A549 (cell line): Measurements from ENCODE around the gene PAPLN. TPM values are rescaled to one million over a fixed set of nuclear protein-coding genes. Genes with fewer than 3 reads are reported as not detected.

Experiments used
- ATAC-seq, 2 experiments: fragments of 200-7000 bp in 1 of 2; fragments of >200 bp in 1 of 2; cut with Nextera tagmentation in 1 of 2; cut with Tn5 transposase in 1 of 2; 3 replicates each; pipeline versions ENCODE4 v1.8.0 to v1.9.1; 2018 to 2020; ENCODE audit warnings: mild to moderate bottlenecking in 1 of 2, moderate library complexity in 1 of 2
- CTCF ChIA-PET: fragments of 300-600 bp; sonication (Branson Sonifier 250); formaldehyde crosslinking; extraction: SDS; loops from one replicate; lab custom pipeline; 2021; ENCODE audit warnings: antibody characterized with exemption, inconsistent platforms; lab: Yijun Ruan, JAX
- POLR2A ChIA-PET: fragments of 350-600 bp; formaldehyde crosslinking; extraction: SDS; loops from one replicate; lab custom pipeline; 2021; ENCODE audit warnings: antibody characterized with exemption, inconsistent platforms; lab: Yijun Ruan, JAX
- DNase-seq, 2 experiments: peaks; one replicate each; pipeline versions ENCODE4 v3.0.0 to v3.0.0-alpha.2; 2011 to 2016; ENCODE audit warnings: low read depth in 1 of 2, low spot score in 1 of 2
- FAIRE-seq: peaks from 2 replicates; lab custom pipeline; 2011; peaks lifted over from hg19 to GRCh38; lab: Jason Lieb, UNC
- H3K27ac ChIP-seq, 2 experiments: fragments of >200 bp; sonication (Bioruptor Twin); formaldehyde crosslinking; 3 replicates each; pipeline ENCODE4 v1.5.1; 2016 to 2017
- H3K4me1 ChIP-seq: fragments of >200 bp; sonication (Bioruptor Twin); formaldehyde crosslinking; 3 replicates; pipeline ENCODE4 v1.6.1; 2016
- H3K4me2 ChIP-seq: fragments of >200 bp; sonication (Bioruptor Twin); formaldehyde crosslinking; 3 replicates; pipeline ENCODE4 v1.6.1; 2016
- H3K4me3 ChIP-seq: fragments of >200 bp; sonication (Bioruptor Twin); formaldehyde crosslinking; 3 replicates; pipeline ENCODE4 v1.5.1; 2016
- H3K9me3 ChIP-seq: fragments of >200 bp; sonication (Bioruptor Twin); formaldehyde crosslinking; 3 replicates; pipeline ENCODE4 v1.6.1; 2016
- BHLHE40 ChIP-seq: IDR thresholded peaks from 2 replicates; pipeline ENCODE4 v1.6.1; 2012; ENCODE audit warnings: low read depth, low read length, inconsistent platforms
- CBX2 ChIP-seq: fragments of 200-600 bp; sonication (generic); IDR thresholded peaks from 2 replicates; pipeline ENCODE4 v1.6.1; 2016; ENCODE audit warnings: low read depth, mild to moderate bottlenecking, borderline replicate concordance
- CBX8 ChIP-seq: fragments of 200-600 bp; sonication (generic); IDR thresholded peaks from 2 replicates; pipeline ENCODE4 v1.6.1; 2016
- CEBPB ChIP-seq, 2 experiments: fragments of >200 bp in 1 of 2; sonication (Bioruptor Twin) in 1 of 2; formaldehyde crosslinking in 1 of 2; IDR thresholded peaks; 2 replicates each; pipeline ENCODE4 v1.6.1; 2012 to 2016
- CHD4 ChIP-seq: fragments of 200-600 bp; sonication (generic); IDR thresholded peaks from 2 replicates; pipeline ENCODE4 v1.6.1; 2016; ENCODE audit warnings: antibody characterized with exemption, mild to moderate bottlenecking, borderline replicate concordance
- FOSB ChIP-seq: fragments of 250-450 bp; sonication (Bioruptor Pico); IDR thresholded peaks from 2 replicates; pipeline ENCODE4 v1.5.0; 2020; ENCODE audit warnings: mild to moderate bottlenecking, moderate library complexity
- JUN ChIP-seq, 2 experiments: fragments of >200 bp; sonication (Bioruptor Twin); formaldehyde crosslinking; IDR thresholded peaks; 2 replicates in 1 of 2; 3 replicates in 1 of 2; pipeline ENCODE4 v1.6.1; 2016 to 2017
- JUNB ChIP-seq: fragments of >200 bp; sonication (Bioruptor Twin); formaldehyde crosslinking; IDR thresholded peaks from 2 replicates; pipeline ENCODE4 v1.6.1; 2016
- MYC ChIP-seq: IDR thresholded peaks from 2 replicates; pipeline ENCODE4 v1.6.1; 2012; ENCODE audit warnings: mild to moderate bottlenecking, inconsistent platforms, low read length, improper control_type of control experiment, borderline replicate concordance
- NFE2L2 ChIP-seq: fragments of 150-350 bp; conservative IDR thresholded peaks from 2 replicates; pipeline ENCODE4 v1.6.1; 2014; ENCODE audit warnings: low read length
- NPAS2 ChIP-seq: fragments of 250-450 bp; sonication (Bioruptor Pico); IDR thresholded peaks from 2 replicates; pipeline ENCODE4 v1.8.0; 2022; ENCODE audit warnings: mild to moderate bottlenecking, moderate library complexity, borderline replicate concordance
- POLR2A ChIP-seq: IDR thresholded peaks from 2 replicates; pipeline ENCODE4 v1.6.1; 2012; ENCODE audit warnings: mild to moderate bottlenecking, low read length
- RAD21 ChIP-seq, 2 experiments: fragments of >200 bp in 1 of 2; sonication (Bioruptor Twin) in 1 of 2; formaldehyde crosslinking in 1 of 2; IDR thresholded peaks in 1 of 2; conservative IDR thresholded peaks in 1 of 2; 2 replicates in 1 of 2; 3 replicates in 1 of 2; pipeline ENCODE4 v1.6.1; 2012 to 2018; ENCODE audit warnings: inconsistent platforms in 1 of 2
- RCOR1 ChIP-seq: fragments of 150-350 bp; IDR thresholded peaks from 2 replicates; pipeline ENCODE4 v1.6.1; 2014; ENCODE audit warnings: antibody characterized with exemption, low read length, low read depth
- RFX5 ChIP-seq: fragments of 450-650 bp; IDR thresholded peaks from 2 replicates; pipeline ENCODE4 v1.7.1; 2014; ENCODE audit warnings: antibody characterized with exemption, mild to moderate bottlenecking, moderate library complexity
- TFCP2L1 ChIP-seq: fragments of 250-450 bp; sonication (Bioruptor Pico); IDR thresholded peaks from 2 replicates; pipeline ENCODE4 v1.5.0; 2021; ENCODE audit warnings: mild to moderate bottlenecking
- ZNF302 ChIP-seq: fragments of 250-450 bp; sonication (Bioruptor Pico); IDR thresholded peaks from 2 replicates; pipeline ENCODE4 v1.9.0; 2021; ENCODE audit warnings: inconsistent platforms, mild to moderate bottlenecking, moderate library complexity
- WGBS: methylation state at CpG from one replicate; pipeline ENCODE4 v1.1.6; 2017; ENCODE audit errors: missing lambda C conversion rate; 5-methylcytosine and 5-hydroxymethylcytosine counted together
- polyA plus RNA-seq, 4 experiments: library from polyadenylated mRNA; depleted of rRNA in 3 of 4; stranded (reverse); fragments of >200 nt; fragmentation: RNase III in 1 of 4; extraction: RNeasy Plus Mini Kit Qiagen cat#74134 plus additional on column Dnase treatment in 1 of 4; gene quantifications; 2 replicates in 3 of 4; 3 replicates in 1 of 4; pipeline ENCODE4 v1.2.3, GENCODE V29; 2011 to 2017
- TF ChIP-seq, protein P1 (sequence below): fragments of 200-600 bp; sonication (generic); IDR thresholded peaks from 2 replicates; pipeline ENCODE4 v1.6.1; 2016; ENCODE audit warnings: antibody characterized with exemption, mild to moderate bottlenecking, moderate library complexity
- TF ChIP-seq, protein P2 (sequence below): fragments of 250-450 bp; sonication (Bioruptor Pico); IDR thresholded peaks from 2 replicates; pipeline ENCODE4 v1.5.0; 2021; ENCODE audit warnings: mild to moderate bottlenecking, moderate library complexity, borderline replicate concordance
- TF ChIP-seq, protein P3 (sequence below): fragments of 150-350 bp; IDR thresholded peaks from 2 replicates; pipeline ENCODE4 v1.6.1; 2014; ENCODE audit warnings: low read depth, mild to moderate bottlenecking, low read length
- TF ChIP-seq, protein P4 (sequence below): fragments of 450-650 bp; IDR thresholded peaks from 2 replicates; pipeline ENCODE4 v1.6.1; 2014; ENCODE audit warnings: antibody characterized with exemption

PAPLN gene
- polyA plus RNA-seq, 2 of the 4 experiments (the other 2 are of a cell fraction), result 4.3 to 5.0 TPM

DNA sequence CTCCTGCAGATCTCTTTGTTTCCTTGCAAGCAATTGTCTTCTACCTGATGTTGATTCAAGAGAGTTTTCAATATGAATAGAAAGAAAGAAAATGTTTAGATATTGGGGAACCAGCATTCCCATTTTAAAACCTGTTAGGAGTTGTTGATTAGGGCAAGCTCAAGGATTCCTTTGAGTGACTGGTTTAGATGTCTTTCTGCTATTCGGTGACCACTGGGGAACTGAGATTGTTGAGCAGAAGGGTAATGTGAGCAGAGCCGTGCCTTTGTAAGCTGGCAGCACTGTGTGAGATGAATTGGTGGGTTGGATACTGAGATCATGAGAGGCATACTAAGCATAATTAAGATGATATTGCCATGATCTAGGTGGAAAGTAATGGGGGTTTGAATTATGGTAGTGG, 39.1 kb upstream of the PAPLN start (continued):
- TF ChIP-seq, protein P1, sequence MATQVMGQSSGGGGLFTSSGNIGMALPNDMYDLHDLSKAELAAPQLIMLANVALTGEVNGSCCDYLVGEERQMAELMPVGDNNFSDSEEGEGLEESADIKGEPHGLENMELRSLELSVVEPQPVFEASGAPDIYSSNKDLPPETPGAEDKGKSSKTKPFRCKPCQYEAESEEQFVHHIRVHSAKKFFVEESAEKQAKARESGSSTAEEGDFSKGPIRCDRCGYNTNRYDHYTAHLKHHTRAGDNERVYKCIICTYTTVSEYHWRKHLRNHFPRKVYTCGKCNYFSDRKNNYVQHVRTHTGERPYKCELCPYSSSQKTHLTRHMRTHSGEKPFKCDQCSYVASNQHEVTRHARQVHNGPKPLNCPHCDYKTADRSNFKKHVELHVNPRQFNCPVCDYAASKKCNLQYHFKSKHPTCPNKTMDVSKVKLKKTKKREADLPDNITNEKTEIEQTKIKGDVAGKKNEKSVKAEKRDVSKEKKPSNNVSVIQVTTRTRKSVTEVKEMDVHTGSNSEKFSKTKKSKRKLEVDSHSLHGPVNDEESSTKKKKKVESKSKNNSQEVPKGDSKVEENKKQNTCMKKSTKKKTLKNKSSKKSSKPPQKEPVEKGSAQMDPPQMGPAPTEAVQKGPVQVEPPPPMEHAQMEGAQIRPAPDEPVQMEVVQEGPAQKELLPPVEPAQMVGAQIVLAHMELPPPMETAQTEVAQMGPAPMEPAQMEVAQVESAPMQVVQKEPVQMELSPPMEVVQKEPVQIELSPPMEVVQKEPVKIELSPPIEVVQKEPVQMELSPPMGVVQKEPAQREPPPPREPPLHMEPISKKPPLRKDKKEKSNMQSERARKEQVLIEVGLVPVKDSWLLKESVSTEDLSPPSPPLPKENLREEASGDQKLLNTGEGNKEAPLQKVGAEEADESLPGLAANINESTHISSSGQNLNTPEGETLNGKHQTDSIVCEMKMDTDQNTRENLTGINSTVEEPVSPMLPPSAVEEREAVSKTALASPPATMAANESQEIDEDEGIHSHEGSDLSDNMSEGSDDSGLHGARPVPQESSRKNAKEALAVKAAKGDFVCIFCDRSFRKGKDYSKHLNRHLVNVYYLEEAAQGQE, result no peak
- no peak for TF ChIP-seq TFCP2L1 (CRISPR knock-in tag)

GRCh38 chr14:73203527-73203926, 33.8 kb upstream of the PAPLN start:
- no peaks in the 10 kb centered on the region for H3K4me1 ChIP-seq
- FAIRE-seq (no peak), ATAC-seq (no peak), DNase-seq (no peak)
- no peak overlapping the region for H3K4me3 ChIP-seq
- H3K9me3 ChIP-seq, result no peaks in the 10 kb centered on the region
- ChIA-PET POLR2A (no interaction called here), CTCF (interaction anchor here (1.5 kb wide), 1 partner anchor 269 kb away, joined by 8 read pairs; no protein-coding TSS in a partner anchor)
- WGBS, result 92% methylated on average over 2 of the region's 2 CpGs
- TF ChIP-seq, protein P2, sequence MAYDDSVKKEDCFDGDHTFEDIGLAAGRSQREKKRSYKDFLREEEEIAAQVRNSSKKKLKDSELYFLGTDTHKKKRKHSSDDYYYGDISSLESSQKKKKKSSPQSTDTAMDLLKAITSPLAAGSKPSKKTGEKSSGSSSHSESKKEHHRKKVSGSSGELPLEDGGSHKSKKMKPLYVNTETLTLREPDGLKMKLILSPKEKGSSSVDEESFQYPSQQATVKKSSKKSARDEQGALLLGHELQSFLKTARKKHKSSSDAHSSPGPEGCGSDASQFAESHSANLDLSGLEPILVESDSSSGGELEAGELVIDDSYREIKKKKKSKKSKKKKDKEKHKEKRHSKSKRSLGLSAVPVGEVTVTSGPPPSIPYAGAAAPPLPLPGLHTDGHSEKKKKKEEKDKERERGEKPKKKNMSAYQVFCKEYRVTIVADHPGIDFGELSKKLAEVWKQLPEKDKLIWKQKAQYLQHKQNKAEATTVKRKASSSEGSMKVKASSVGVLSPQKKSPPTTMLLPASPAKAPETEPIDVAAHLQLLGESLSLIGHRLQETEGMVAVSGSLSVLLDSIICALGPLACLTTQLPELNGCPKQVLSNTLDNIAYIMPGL (CRISPR knock-in tag), result no peak
- TF ChIP-seq, protein P3, sequence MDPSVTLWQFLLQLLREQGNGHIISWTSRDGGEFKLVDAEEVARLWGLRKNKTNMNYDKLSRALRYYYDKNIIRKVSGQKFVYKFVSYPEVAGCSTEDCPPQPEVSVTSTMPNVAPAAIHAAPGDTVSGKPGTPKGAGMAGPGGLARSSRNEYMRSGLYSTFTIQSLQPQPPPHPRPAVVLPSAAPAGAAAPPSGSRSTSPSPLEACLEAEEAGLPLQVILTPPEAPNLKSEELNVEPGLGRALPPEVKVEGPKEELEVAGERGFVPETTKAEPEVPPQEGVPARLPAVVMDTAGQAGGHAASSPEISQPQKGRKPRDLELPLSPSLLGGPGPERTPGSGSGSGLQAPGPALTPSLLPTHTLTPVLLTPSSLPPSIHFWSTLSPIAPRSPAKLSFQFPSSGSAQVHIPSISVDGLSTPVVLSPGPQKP, result no peak
- TF ChIP-seq JUN (IDR thresholded peaks at IDR 0.05) (no peak), CBX8 (no peak), RAD21 (conservative IDR thresholded peaks at IDR 0.05 in 1 of 2, IDR thresholded peaks at IDR 0.05 in 1 of 2) (no peak), NFE2L2 (no peak), CEBPB (IDR thresholded peaks at IDR 0.05) (no peak), RFX5 (no peak), RCOR1 (no peak), MYC (no peak), ZNF302 (no peak), FOSB (CRISPR knock-in tag) (no peak), POLR2A (no peak), NPAS2 (CRISPR knock-in tag) (no peak), JUNB (no peak)
- TF ChIP-seq, protein P4, sequence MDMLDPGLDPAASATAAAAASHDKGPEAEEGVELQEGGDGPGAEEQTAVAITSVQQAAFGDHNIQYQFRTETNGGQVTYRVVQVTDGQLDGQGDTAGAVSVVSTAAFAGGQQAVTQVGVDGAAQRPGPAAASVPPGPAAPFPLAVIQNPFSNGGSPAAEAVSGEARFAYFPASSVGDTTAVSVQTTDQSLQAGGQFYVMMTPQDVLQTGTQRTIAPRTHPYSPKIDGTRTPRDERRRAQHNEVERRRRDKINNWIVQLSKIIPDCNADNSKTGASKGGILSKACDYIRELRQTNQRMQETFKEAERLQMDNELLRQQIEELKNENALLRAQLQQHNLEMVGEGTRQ, result no peak
- no peak overlapping the region for H3K27ac ChIP-seq
- no peak overlapping the region for H3K4me2 ChIP-seq

DNA sequence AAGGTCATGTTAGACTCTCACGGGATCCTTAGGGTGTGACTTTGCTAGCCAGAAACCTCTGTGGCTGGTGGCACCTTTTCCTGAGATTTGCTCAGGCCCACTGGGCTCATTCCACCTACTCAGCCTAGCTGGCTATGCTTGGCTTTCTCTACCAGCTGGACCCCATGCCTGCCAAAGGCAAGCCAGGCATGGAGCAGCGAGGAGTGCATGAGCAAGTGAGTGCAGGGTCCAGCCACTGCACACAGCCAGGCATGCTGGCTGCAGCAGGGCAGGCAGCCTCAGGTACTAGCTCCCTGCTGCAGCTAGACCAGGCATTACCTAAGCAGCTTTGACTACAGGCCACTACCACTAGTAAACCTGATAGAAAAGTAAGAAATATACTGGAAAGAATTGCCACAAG, 29.7 kb upstream of the PAPLN start:
- no peak overlapping the region for H3K4me3 ChIP-seq
- TF ChIP-seq CHD4, result no peak
- TF ChIP-seq CBX2, result no peak
- no peak for TF ChIP-seq BHLHE40
- no peak for TF ChIP-seq POLR2A
- FAIRE-seq, result no peak
- ATAC-seq, result no peak
- DNase-seq, result no peak
- WGBS, result 73% methylated on average over 1 of the region's 2 CpGs
- no peaks in the 10 kb centered on the region for H3K9me3 ChIP-seq
- CTCF ChIA-PET, result interaction anchor here (3.1 kb wide), 1 partner anchor 88 kb away, joined by 9 read pairs; no protein-coding TSS in a partner anchor
- H3K4me1 ChIP-seq, result peaks cover 6% of the 10 kb centered on the region; the same call in 2 of the 3 replicates
- no peak overlapping the region for H3K4me2 ChIP-seq
- H3K27ac ChIP-seq, result no peak overlapping the region
- POLR2A ChIA-PET, result no interaction called here
